Breast epithelium (tissue), 4 donors: Measurements from ENCODE around the gene SLIT1. TPM values are rescaled to one million over a fixed set of nuclear protein-coding genes. Genes with fewer than 3 reads are reported as not detected.

Experiments used
- DNase-seq, 2 donors: peaks; one replicate each; pipeline ENCODE4 v3.0.0-alpha.2; 2019; ENCODE audit warnings: low spot score in 2 of 2
- H3K27ac ChIP-seq, 2 donors: fragments of 200-600 bp; sonication (generic) in 1 of 2; one replicate each; pipeline ENCODE4 v1.5.1; 2016 to 2019; ENCODE audit warnings: mild to moderate bottlenecking in 1 of 2
- H3K27me3 ChIP-seq, 2 donors: fragments of 200-600 bp; sonication (generic) in 1 of 2; one replicate each; pipeline versions ENCODE4 v1.5.1 to v1.6.0; 2017 to 2019; ENCODE audit warnings: control low read depth in 1 of 2, mild to moderate bottlenecking in 1 of 2
- H3K36me3 ChIP-seq: fragments of 200-600 bp; one replicate; pipeline ENCODE4 v1.5.1; 2019
- H3K4me1 ChIP-seq, 2 donors: fragments of 200-600 bp; sonication (generic); one replicate each; pipeline ENCODE4 v1.5.1; 2016 to 2019; ENCODE audit warnings: control low read depth in 1 of 2
- H3K4me3 ChIP-seq, 3 donors: fragments of 200-600 bp; sonication (generic); 1 replicate in 2 of 3; 2 replicates in 1 of 3; pipeline ENCODE4 v1.5.1; 2016 to 2019; ENCODE audit warnings: mild to moderate bottlenecking in 3 of 3, moderate library complexity in 2 of 3
- H3K9me3 ChIP-seq, 2 donors: fragments of 200-600 bp; sonication (generic) in 1 of 2; one replicate each; pipeline ENCODE4 v1.5.1; 2016 to 2019; ENCODE audit warnings: control low read depth in 1 of 2
- POLR2A ChIP-seq: fragments of 450-650 bp; IDR thresholded peaks from one replicate; pipeline ENCODE4 v1.6.1; 2016; ENCODE audit warnings: antibody characterized with exemption, mild to moderate bottlenecking, moderate library complexity
- POLR2AphosphoS5 ChIP-seq, 3 donors: sonication (generic); formaldehyde crosslinking; IDR thresholded peaks; one replicate each; pipeline ENCODE4 v1.6.1; 2017; ENCODE audit warnings: antibody characterized with exemption in 3 of 3
- intact Hi-C: fragments of 100-400 bp; cut with DNase I; formaldehyde crosslinking; loops from one replicate; pipeline ENCODE4 v1.15.1; 2023; ENCODE audit warnings: low total_unique reads
- total RNA-seq, 3 donors: library from RNA; depleted of rRNA; stranded (reverse); fragments of >200 nt; gene quantifications; one replicate each; pipeline ENCODE4 v1.1.0, GENCODE V29; 2016
- TF ChIP-seq, protein P1 (sequence below), 3 donors: fragments of 450-650 bp; IDR thresholded peaks; one replicate each; pipeline ENCODE4 v1.5.1; 2016 to 2017; ENCODE audit warnings: antibody characterized with exemption in 3 of 3, mild to moderate bottlenecking in 3 of 3, moderate library complexity in 3 of 3

Gene SLIT1
- total RNA-seq, 3 donors from 2014 or later, result under 0.01 to 0.44 (median 0.16) TPM

DNA sequence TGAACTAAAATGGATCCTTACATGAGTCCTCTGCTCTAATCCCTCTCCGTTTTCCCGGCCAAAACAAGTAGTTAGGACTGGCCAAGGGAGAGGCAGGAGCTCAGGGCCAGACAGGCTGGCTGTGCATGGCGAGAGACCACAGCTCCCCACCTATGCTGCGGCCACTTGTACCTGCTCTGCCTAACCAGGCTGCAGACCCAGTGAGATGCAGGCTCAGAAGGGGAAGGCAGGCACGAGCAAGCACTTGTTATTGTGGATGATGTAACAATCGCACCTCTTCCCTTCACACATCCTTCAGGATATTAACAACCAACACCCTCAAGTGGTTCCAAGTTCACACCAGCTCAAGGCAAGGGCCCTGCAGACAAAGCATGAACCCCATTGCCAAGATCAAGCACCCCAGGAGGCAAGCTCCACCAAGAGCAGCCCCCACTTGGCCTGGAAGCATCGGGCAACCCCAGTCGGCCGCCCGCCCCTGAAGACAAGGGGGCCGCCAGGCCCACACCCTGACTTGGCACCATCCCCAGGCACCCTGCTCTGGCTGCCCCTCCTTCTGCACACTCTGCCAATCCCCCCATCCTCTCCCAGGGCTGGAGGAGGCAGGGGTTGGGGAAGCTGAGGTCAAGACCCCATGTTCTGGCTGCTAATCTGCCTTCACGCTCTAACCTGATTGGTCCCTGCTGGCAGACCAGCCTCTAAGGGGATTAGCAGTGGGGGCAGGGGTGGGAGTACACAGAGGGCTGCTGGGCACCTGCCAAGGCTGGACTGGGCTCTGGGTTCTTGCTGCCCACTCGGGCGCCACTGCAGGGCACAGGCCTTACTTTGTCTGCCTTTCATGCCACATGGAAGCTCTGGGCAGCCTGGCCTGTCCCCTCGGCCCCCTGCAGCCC is 111.3 kb downstream of the SLIT1 start:
- Histone ChIP-seq H3K27me3 (no peaks in the 10 kb centered on the region), H3K9me3 (peaks cover 4 to 5% of the 10 kb centered on the region in 2 donors), H3K36me3 (no peaks in the 10 kb centered on the region), H3K4me1 (no peaks in the 10 kb centered on the region), H3K4me3 (no peak overlapping the region), H3K27ac (no peak overlapping the region)
- no peak for TF ChIP-seq POLR2AphosphoS5 (IDR thresholded peaks at IDR 0.05)
- TF ChIP-seq POLR2A, result no peak
- TF ChIP-seq, protein P1, sequence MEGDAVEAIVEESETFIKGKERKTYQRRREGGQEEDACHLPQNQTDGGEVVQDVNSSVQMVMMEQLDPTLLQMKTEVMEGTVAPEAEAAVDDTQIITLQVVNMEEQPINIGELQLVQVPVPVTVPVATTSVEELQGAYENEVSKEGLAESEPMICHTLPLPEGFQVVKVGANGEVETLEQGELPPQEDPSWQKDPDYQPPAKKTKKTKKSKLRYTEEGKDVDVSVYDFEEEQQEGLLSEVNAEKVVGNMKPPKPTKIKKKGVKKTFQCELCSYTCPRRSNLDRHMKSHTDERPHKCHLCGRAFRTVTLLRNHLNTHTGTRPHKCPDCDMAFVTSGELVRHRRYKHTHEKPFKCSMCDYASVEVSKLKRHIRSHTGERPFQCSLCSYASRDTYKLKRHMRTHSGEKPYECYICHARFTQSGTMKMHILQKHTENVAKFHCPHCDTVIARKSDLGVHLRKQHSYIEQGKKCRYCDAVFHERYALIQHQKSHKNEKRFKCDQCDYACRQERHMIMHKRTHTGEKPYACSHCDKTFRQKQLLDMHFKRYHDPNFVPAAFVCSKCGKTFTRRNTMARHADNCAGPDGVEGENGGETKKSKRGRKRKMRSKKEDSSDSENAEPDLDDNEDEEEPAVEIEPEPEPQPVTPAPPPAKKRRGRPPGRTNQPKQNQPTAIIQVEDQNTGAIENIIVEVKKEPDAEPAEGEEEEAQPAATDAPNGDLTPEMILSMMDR (IDR thresholded peaks at IDR 0.05), result no peak
- intact Hi-C loops, result loop anchor here (10.0 kb wide), 1 partner anchor 140 kb away; no protein-coding TSS in a partner anchor
- DNase-seq, result no peak

DNA sequence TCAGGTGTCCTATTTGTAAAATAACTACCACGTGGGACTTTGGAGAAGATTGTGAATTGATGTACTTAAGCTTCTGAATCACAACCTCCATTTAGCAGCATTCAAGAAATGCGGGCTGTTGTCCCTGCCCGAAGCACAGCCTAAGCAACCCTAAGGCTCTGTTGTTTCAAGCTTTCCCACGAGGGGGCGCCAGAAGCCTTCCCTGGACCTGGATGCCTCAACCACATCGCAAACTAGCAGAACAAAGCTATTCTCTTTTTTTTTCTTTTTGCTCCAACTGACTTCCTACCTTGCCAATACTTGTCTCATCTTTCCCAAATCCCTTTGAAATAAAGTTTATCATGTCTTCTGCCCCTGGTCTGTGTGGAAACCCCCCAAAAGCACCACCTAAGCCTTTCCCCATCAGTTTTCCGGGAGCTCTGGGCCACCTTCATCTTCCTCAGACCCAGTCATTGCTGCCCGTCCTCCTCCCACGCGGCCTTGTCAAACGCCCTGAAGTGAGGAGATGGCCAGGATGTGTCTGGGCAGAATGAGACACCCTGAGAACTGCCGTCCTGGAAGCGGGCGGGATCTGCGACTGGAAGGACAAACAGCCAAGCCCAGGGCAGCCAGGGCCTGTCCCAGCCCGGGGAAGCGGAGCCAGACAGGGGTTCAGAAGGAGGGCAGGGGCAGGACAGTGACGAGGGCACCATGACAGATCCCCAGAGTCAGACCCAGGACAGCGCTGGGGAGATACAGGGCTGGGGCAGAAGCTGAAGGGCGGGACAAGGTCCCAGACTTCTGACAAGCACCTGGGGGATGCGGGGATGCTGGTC is 112.7 kb downstream of the SLIT1 start:
- intact Hi-C loops, result loop anchor here (10.0 kb wide), 1 partner anchor 142 kb away; no protein-coding TSS in a partner anchor
- peak; percentile 59 to 71 for DNase-seq
- Histone ChIP-seq H3K9me3 (peaks cover 4 to 6% of the 10 kb centered on the region in 2 donors), H3K4me1 (no peaks in the 10 kb centered on the region), H3K27me3 (no peaks in the 10 kb centered on the region), H3K4me3 (no peak overlapping the region), H3K27ac (no peak overlapping the region), H3K36me3 (no peaks in the 10 kb centered on the region)
- TF ChIP-seq POLR2A, result no peak
- TF ChIP-seq, protein P1 (IDR thresholded peaks at IDR 0.05), result peak; percentile 38 to 86 (median 72)

DNA sequence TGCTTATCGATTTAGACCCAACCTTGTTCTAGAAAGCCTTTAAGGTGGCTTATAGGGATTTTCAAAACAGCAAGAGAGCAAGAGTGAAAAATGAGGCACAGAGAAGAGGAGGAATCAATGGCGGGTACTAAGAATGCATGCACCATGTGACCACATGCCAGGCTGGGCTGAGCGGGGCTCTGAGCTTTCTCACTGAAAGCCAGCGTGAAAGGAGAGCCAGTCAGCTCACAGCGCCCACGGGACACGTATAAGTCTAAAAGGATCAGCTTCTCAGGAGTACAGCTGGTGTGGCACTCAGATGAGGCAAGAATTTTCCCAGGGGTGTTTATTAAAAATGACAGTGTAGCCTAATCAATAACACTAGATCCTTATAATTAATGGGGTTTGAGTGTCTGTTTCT is 114.3 kb downstream of the SLIT1 start:
- Histone ChIP-seq H3K4me1 (no peaks in the 10 kb centered on the region), H3K36me3 (no peaks in the 10 kb centered on the region), H3K4me3 (no peak overlapping the region), H3K27me3 (no peaks in the 10 kb centered on the region), H3K9me3 (peaks cover 4 to 6% of the 10 kb centered on the region in 2 donors), H3K27ac (no peak overlapping the region)
- intact Hi-C loops, result loop anchor here (10.0 kb wide), 1 partner anchor 143 kb away; no protein-coding TSS in a partner anchor
- TF ChIP-seq, protein P1 (IDR thresholded peaks at IDR 0.05), result no peak
- TF ChIP-seq POLR2AphosphoS5 (IDR thresholded peaks at IDR 0.05), result no peak
- no peak for TF ChIP-seq POLR2A
- DNase-seq, result no peak

DNA sequence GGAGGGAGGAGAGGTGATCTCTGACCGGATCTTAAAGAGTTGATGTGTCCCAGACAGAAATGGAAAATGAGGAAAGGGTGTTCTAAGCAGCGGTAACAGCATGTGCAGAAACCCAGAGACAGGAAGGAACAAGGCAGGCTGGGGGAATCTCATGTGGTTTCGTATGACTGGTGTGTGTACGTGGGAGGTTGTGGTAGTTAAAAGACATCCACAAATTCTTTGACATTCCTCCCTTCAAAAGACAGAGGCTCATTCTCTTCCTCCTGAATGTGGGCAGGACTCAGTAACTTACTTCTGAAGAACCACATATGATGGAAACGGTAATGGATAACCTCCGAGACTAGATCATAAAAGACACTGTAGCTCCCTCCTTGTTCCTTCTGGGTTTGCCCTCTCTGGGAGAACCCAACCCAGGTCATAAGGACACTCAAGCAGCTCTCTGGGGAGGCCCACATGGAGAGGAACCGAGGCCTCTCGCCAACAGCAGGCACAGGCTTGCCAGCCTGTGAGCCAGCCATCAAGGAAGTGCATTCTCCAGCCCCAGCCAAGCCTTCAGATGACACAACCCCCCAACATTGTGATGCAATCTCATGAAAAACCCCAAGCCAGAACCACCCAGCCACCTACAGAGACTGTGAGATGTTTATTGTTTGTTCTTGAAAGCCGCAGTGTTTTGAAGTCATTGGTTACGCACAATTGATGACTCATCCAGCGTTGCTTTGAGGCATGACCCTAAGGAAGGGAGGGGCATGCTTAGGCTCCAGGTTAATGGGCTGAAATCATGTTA is 116.0 kb downstream of the SLIT1 start:
- peaks cover 4 to 6% of the 10 kb centered on the region in 2 donors for H3K9me3 ChIP-seq
- no peak overlapping the region for H3K4me3 ChIP-seq
- intact Hi-C loops, result loop anchor here (10.0 kb wide), 1 partner anchor 145 kb away; no protein-coding TSS in a partner anchor
- H3K36me3 ChIP-seq, result no peaks in the 10 kb centered on the region
- DNase-seq, result no peak
- no peak for TF ChIP-seq POLR2A
- TF ChIP-seq, protein P1 (IDR thresholded peaks at IDR 0.05), result no peak
- TF ChIP-seq POLR2AphosphoS5 (IDR thresholded peaks at IDR 0.05), result no peak
- no peak overlapping the region for H3K27ac ChIP-seq
- H3K27me3 ChIP-seq, result no peaks in the 10 kb centered on the region
- no peaks in the 10 kb centered on the region for H3K4me1 ChIP-seq
